Kidney (tissue), 14 donors: ENCODE data around the gene DCTN2. TPM values are rescaled to one million over a fixed set of nuclear protein-coding genes. Genes with fewer than 3 reads are reported as not detected.
A peak's percentile ranks its signal among the peaks of the same experiment; 100 is the strongest.

Experiments
- DNase-seq, 5 donors: peaks; one replicate each; pipeline ENCODE4 v3.0.0-alpha.2; 2013 to 2020
- FAIRE-seq: peaks from 2 replicates; lab custom pipeline; 2012; peaks lifted over from hg19 to GRCh38; lab: Jason Lieb, UNC
- H3K27ac ChIP-seq, 2 donors: one replicate each; pipeline ENCODE4 v1.7.0; 2013; ENCODE audit warnings: low read depth in 2 of 2, low read length in 2 of 2, inconsistent platforms in 1 of 2
- H3K27me3 ChIP-seq: one replicate; pipeline ENCODE4 v1.7.1; 2013; ENCODE audit warnings: low read length, inconsistent platforms; ENCODE audit not compliant: control insufficient read depth, insufficient read depth
- H3K36me3 ChIP-seq, 3 donors: one replicate each; pipeline versions ENCODE4 v1.7.0 to v1.7.1; 2013; ENCODE audit warnings: low read length in 3 of 3, control low read depth in 1 of 3, inconsistent platforms in 1 of 3; ENCODE audit not compliant: insufficient read depth in 3 of 3, control insufficient read depth in 2 of 3
- H3K4me1 ChIP-seq, 3 donors: one replicate each; pipeline versions ENCODE4 v1.7.0 to v1.7.1; 2013; ENCODE audit warnings: low read length in 3 of 3, inconsistent platforms in 1 of 3, low read depth in 1 of 3; ENCODE audit not compliant: control insufficient read depth in 2 of 3, insufficient read depth in 2 of 3
- H3K4me3 ChIP-seq, 3 donors: one replicate each; pipeline versions ENCODE4 v1.7.0 to v1.8.1; 2013; ENCODE audit warnings: low read length in 3 of 3, control low read depth in 1 of 3, inconsistent platforms in 1 of 3
- H3K9ac ChIP-seq, 3 donors: one replicate each; pipeline versions ENCODE4 v1.7.0 to v1.7.1; 2013; ENCODE audit warnings: low read length in 3 of 3, control low read depth in 1 of 3, inconsistent platforms in 1 of 3
- H3K9me3 ChIP-seq, 3 donors: one replicate each; pipeline versions ENCODE4 v1.7.0 to v1.7.1; 2013; ENCODE audit warnings: low read length in 3 of 3, control low read depth in 1 of 3, inconsistent platforms in 1 of 3; ENCODE audit not compliant: control insufficient read depth in 2 of 3, insufficient read depth in 1 of 3
- intact Hi-C: fragments of 100-400 bp; cut with DNase I; formaldehyde crosslinking; loops from one replicate; pipeline ENCODE4 v1.11.1; 2022
- polyA plus RNA-seq: library from polyadenylated mRNA; stranded (reverse); fragments of 350-450 nt; fragmentation: Illumina TruSeq; extraction: RNeasy Lipid Tissue Mini Kit (QIAGEN cat#74804); gene quantifications from one replicate; pipeline ENCODE4 v1.2.3, GENCODE V29; 2014; ENCODE audit warnings: low read depth, low replicate concordance; ENCODE audit not compliant: insufficient read depth
- total RNA-seq: library from RNA; stranded (reverse); fragmentation: NEBNext Ultra II Directional; extraction: Animal tissue kit (Norgen Biotek cat#: 25700); gene quantifications from one replicate; pipeline ENCODE4 v1.2.1, GENCODE V29; 2021
- TF ChIP-seq, protein P1 (sequence below): IDR thresholded peaks from 3 replicates; pipeline ENCODE4 v1.5.1; 2012; ENCODE audit warnings: mild to moderate bottlenecking, moderate library complexity, borderline replicate concordance; ENCODE audit not compliant: insufficient read depth; ENCODE audit errors: extremely low read depth
- donor health status: control.
- donor health status: control.
- donor health status: control.
- donor health status: control.
- donor health status: control.
- donor health status: DM: yes; HTN: yes; CAD: no.
- donor health status: Normal renal cell carcinoma (clear cell type).

Gene DCTN2
- total and polyA plus RNA-seq, 2 donors from 2014 or later: 110 to 133 TPM

DNA sequence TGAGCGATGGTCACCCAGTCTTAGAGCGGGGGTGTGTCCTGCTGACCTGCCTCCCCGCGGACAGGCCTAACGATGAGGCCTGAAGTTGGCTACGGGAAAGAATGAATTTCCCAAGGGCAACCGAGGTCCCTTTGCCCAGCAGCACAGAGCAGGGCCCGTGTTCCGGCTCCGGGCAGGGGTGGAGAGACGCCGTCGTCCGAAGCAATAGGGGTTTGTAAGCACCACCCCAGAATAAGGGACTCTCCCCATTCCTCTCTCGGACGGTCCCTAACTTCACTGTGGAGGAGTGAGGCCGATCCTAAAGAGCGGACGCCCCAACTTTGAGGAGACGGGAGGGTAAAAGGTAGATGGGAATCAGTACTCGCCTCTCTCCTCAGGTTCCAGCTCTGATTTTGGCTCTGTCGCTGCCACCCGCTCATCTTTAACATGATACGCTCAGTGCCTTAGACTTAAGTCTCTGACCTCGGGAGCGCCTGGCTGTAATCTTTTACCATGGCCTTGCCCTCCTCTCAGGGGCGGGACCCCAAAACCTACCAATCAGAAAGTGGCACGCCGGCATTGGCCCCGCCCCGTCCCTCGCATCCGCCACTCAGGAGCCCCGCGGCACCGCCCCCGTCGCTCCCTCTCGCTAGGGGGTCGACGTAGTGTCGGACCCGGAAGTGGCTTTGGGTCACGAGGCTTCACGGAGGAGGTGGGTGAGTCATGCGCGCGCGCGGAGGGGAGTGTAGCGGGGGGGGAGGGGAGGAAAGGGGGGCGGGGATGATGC is 26.8 kb downstream of the DCTN2 start, which contains the start of gene DDIT3:
Gene DDIT3 (minus strand): TSS at position 462 of the 766 bp plus-strand sequence. CDS start 3,108 bp downstream, outside the sequence.
- Histone ChIP-seq H3K4me3 (peak within 1 kb of the TSS; percentile 91 to 99 (median 99)), H3K4me1 (peaks cover 7 to 39% (median 32%) of the 10 kb centered on the region in 3 donors), H3K9me3 (no peaks in the 10 kb centered on the region), H3K27me3 (no peaks in the 10 kb centered on the region), H3K36me3 (peaks cover 8 to 34% (median 23%) of the 10 kb centered on the region in 3 donors), H3K9ac (peak within 1 kb of the TSS; percentile 95 to 100 (median 99)), H3K27ac (peak within 1 kb of the TSS; percentile 100)
- intact Hi-C loops: no loop called here
- TF ChIP-seq, protein P1, sequence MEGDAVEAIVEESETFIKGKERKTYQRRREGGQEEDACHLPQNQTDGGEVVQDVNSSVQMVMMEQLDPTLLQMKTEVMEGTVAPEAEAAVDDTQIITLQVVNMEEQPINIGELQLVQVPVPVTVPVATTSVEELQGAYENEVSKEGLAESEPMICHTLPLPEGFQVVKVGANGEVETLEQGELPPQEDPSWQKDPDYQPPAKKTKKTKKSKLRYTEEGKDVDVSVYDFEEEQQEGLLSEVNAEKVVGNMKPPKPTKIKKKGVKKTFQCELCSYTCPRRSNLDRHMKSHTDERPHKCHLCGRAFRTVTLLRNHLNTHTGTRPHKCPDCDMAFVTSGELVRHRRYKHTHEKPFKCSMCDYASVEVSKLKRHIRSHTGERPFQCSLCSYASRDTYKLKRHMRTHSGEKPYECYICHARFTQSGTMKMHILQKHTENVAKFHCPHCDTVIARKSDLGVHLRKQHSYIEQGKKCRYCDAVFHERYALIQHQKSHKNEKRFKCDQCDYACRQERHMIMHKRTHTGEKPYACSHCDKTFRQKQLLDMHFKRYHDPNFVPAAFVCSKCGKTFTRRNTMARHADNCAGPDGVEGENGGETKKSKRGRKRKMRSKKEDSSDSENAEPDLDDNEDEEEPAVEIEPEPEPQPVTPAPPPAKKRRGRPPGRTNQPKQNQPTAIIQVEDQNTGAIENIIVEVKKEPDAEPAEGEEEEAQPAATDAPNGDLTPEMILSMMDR: no peak
- no peak for FAIRE-seq
- peak; percentile 99 to 100 (median 100) for DNase-seq

DNA sequence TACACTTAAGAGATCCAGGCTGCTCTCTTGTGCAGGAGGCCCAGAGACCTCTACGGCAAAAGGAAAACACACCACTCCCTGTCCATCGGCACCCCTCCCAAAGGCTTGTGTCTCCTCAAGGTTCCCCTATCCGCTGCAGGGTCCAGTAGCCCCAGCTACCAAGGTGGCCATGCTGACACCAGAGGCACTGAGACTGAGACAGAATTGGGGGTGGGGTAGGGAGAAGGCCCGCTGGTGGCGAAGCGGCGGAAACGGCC is 27.3 kb downstream of the DCTN2 start:
- peaks cover 11 to 34% (median 28%) of the 10 kb centered on the region in 3 donors for H3K36me3 ChIP-seq
- TF ChIP-seq, protein P1: no peak
- peaks cover 7 to 35% (median 32%) of the 10 kb centered on the region in 3 donors for H3K4me1 ChIP-seq
- intact Hi-C loops: no loop called here
- no peaks in the 10 kb centered on the region for H3K9me3 ChIP-seq
- FAIRE-seq (no peak), DNase-seq (peak in 4 of 5 donors; percentile 54 to 83 (median 64))
- H3K27ac ChIP-seq: peak overlapping the region; percentile 98 to 99
- H3K27me3 ChIP-seq: no peaks in the 10 kb centered on the region
- H3K9ac ChIP-seq: peak overlapping the region; percentile 95 to 100 (median 99)
- peak overlapping the region; percentile 91 to 99 (median 99) for H3K4me3 ChIP-seq

DNA sequence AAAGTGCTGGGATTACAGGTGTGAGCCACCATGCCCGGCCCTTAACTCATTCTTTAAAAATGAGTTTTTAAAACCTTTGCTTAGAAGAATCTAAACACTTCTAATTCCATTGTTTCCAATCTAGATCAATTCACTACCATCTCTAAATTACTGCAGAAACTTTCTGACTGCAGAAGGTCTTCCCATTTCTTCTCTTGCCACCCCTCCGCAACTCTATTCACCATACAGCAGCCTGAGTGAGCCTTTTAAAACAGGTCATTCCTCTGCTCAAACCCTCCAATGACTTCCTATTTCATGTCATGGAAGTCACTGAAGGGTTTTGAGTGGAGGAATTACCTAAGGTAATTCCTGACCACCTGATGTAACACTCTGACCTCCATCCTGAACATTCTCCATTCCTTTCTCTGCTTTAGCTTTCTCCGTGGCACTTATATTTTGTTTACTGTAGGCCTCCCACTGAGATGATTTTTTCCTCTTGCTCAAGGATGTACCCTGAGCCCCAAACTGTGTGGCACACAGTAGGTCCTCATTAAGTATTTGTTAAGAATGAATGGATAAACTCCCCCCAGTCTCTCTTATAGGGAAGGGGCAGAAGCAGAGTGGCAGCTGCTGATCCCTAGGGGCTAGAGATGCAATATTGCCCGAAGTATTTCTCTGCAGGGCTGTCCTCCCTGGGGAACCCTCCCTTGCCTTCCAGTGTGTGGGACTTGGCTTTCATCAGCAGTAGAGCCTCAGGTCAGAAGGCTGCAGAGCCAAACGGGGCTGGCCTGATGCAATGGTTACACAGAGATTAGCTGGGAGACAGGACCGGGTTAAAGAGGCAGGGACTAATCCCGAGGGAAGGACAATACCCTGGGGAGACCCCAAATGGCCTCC is 27.8 kb downstream of the DCTN2 start:
- peak overlapping the region; percentile 98 to 99 for H3K27ac ChIP-seq
- H3K4me1 ChIP-seq: peaks cover 7 to 30% (median 28%) of the 10 kb centered on the region in 3 donors
- TF ChIP-seq, protein P1: no peak
- FAIRE-seq (no peak), DNase-seq (peak in 1 of 5 donors; percentile 83)
- H3K9me3 ChIP-seq: no peaks in the 10 kb centered on the region
- H3K27me3 ChIP-seq: no peaks in the 10 kb centered on the region
- intact Hi-C loops: no loop called here
- peak overlapping the region; percentile 95 to 100 (median 99) for H3K9ac ChIP-seq
- H3K4me3 ChIP-seq: peak overlapping the region; percentile 91 to 99 (median 99)
- H3K36me3 ChIP-seq: peaks cover 11 to 33% (median 32%) of the 10 kb centered on the region in 3 donors
